A673 (cell line): ENCODE data around the gene CLGN. TPM values are rescaled to one million over a fixed set of nuclear protein-coding genes. Genes with fewer than 3 reads are reported as not detected.
A peak's percentile ranks its signal among the peaks of the same experiment; 100 is the strongest.

Experiments used
- BruUV-seq: library from RNA; stranded (reverse); fragments of 400-500 nt; replicated peaks from 2 replicates; lab custom pipeline; 2021; lab: Mats Ljungman, UMichigan
- CTCF ChIA-PET: fragments of 300-600 bp; sonication (Branson Sonifier 250); formaldehyde crosslinking; loops from one replicate; lab custom pipeline; 2022; ENCODE audit warnings: antibody characterized with exemption; lab: Charles Lee
- POLR2A ChIA-PET: fragments of 300-600 bp; sonication (Branson Sonifier 250); formaldehyde crosslinking; loops from one replicate; lab custom pipeline; 2022; ENCODE audit warnings: antibody characterized with exemption; ENCODE audit not compliant: low non-redundant PET; lab: Charles Lee
- DNase-seq: peaks from one replicate; pipeline ENCODE4 v3.0.0-alpha.2; 2015; ENCODE audit warnings: low spot score
- H3K27ac ChIP-seq: fragments of 200-600 bp; sonication (generic); 2 replicates; pipeline ENCODE4 v1.5.1; 2016; ENCODE audit warnings: mixed run types, low read depth, mild to moderate bottlenecking, mixed read lengths, antibody characterized with exemption, low read length; ENCODE audit not compliant: poor library complexity, severe bottlenecking
- H3K27me3 ChIP-seq: fragments of 200-600 bp; sonication (generic); replicated peaks from 2 replicates; pipeline ENCODE4 v1.6.1; 2017; ENCODE audit warnings: mixed run types, low read depth, mild to moderate bottlenecking, mixed read lengths, antibody characterized with exemption, low read length; ENCODE audit not compliant: insufficient read depth, poor library complexity
- H3K36me3 ChIP-seq: fragments of 200-600 bp; sonication (generic); 2 replicates; pipeline ENCODE4 v1.6.1; 2016; ENCODE audit warnings: mixed run types, mild to moderate bottlenecking, mixed read lengths, antibody characterized with exemption, low read length; ENCODE audit not compliant: insufficient read depth, poor library complexity, severe bottlenecking
- H3K4me1 ChIP-seq: fragments of 200-600 bp; sonication (generic); 2 replicates; pipeline ENCODE4 v1.6.1; 2017; ENCODE audit warnings: mixed run types, mild to moderate bottlenecking, mixed read lengths, antibody characterized with exemption, low read length; ENCODE audit not compliant: insufficient read depth, poor library complexity, severe bottlenecking
- H3K4me3 ChIP-seq: fragments of 200-600 bp; sonication (generic); 2 replicates; pipeline ENCODE4 v1.5.1; 2016; ENCODE audit warnings: low read depth, mixed run types, mild to moderate bottlenecking, mixed read lengths, low read length; ENCODE audit not compliant: poor library complexity, severe bottlenecking
- H3K9me3 ChIP-seq: fragments of 200-600 bp; sonication (generic); 2 replicates; pipeline ENCODE4 v1.6.1; 2016; ENCODE audit warnings: mixed run types, low read depth, mild to moderate bottlenecking, mixed read lengths, antibody characterized with exemption, low read length; ENCODE audit not compliant: poor library complexity, severe bottlenecking
- EZH2 ChIP-seq: fragments of 200-600 bp; sonication (generic); IDR thresholded peaks from 2 replicates; pipeline ENCODE4 v1.6.1; 2017; ENCODE audit warnings: borderline replicate concordance, low read depth, mild to moderate bottlenecking, mixed read lengths, antibody characterized with exemption, low read length; ENCODE audit not compliant: poor library complexity, severe bottlenecking
- intact Hi-C: fragments of 100-400 bp; cut with micrococcal nuclease; formaldehyde crosslinking; loops from one replicate; pipeline ENCODE4 v1.10.0; 2022; ENCODE audit not compliant: unreplicated experiment
- total RNA-seq: library from RNA; stranded (reverse); gene quantifications from 2 replicates; pipeline ENCODE4 v1.2.3, GENCODE V29; 2021
- TF ChIP-seq, protein P1 (sequence below): fragments of 300-800, 200-600 bp; sonication (generic); conservative IDR thresholded peaks from 2 replicates; pipeline ENCODE4 v1.5.1; 2017; ENCODE audit warnings: low read depth, mild to moderate bottlenecking, antibody characterized with exemption, low read length, moderate library complexity, mixed read lengths

The CLGN gene
- total RNA-seq, 1 experiment from 2014 or later: 7.3 TPM

DNA sequence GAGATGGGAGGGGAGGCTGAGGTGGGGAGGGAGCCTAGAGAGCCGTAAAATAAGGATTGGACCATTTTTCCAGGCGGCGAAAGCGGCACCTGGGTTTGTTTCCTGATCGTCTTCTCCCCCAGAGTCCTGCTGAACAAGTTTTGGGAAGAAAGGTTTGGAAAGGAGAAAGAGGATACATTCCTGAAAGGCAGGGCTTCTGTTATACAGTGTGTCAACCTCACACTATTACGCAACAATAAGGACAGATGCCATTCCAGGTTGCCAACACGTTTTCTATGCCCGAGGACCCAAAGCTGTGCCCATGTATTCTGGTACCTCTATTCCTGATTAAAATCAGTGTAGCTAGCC is 53.3 kb downstream of the CLGN start:
- Histone ChIP-seq H3K27me3 (peaks cover 3% of the 10 kb centered on the region), H3K27ac (peak overlapping the region; percentile 82), H3K9me3 (no peaks in the 10 kb centered on the region), H3K4me3 (peak overlapping the region; percentile 95), H3K36me3 (no peaks in the 10 kb centered on the region), H3K4me1 (peaks cover 14% of the 10 kb centered on the region)
- no peak for DNase-seq
- no TSS peak for BruUV-seq
- POLR2A ChIA-PET: no interaction called here
- CTCF ChIA-PET: interaction anchor here (0.8 to 1.9 kb wide), 2 partner anchors 14 to 53 kb away, joined by 3 to 11 read pairs; no protein-coding TSS in a partner anchor
- TF ChIP-seq EZH2: no peak
- TF ChIP-seq, protein P1, sequence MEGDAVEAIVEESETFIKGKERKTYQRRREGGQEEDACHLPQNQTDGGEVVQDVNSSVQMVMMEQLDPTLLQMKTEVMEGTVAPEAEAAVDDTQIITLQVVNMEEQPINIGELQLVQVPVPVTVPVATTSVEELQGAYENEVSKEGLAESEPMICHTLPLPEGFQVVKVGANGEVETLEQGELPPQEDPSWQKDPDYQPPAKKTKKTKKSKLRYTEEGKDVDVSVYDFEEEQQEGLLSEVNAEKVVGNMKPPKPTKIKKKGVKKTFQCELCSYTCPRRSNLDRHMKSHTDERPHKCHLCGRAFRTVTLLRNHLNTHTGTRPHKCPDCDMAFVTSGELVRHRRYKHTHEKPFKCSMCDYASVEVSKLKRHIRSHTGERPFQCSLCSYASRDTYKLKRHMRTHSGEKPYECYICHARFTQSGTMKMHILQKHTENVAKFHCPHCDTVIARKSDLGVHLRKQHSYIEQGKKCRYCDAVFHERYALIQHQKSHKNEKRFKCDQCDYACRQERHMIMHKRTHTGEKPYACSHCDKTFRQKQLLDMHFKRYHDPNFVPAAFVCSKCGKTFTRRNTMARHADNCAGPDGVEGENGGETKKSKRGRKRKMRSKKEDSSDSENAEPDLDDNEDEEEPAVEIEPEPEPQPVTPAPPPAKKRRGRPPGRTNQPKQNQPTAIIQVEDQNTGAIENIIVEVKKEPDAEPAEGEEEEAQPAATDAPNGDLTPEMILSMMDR: no peak
- intact Hi-C loops: no loop called here

GRCh38 chr4:140373328-140374129 is 53.9 kb downstream of the CLGN start, which contains the start of gene SCOC:
Gene SCOC (plus strand): TSS chr4:140373646. CDS start chr4:140379171, 5,525 bp downstream.
- peak within 1 kb of the TSS; percentile 95 for H3K4me3 ChIP-seq
- CTCF ChIA-PET: interaction anchor here (0.8 to 1.9 kb wide), 2 partner anchors 13 to 54 kb away, joined by 3 to 11 read pairs; no protein-coding TSS in a partner anchor
- TF ChIP-seq, protein P1: no peak
- TF ChIP-seq EZH2: no peak
- no peaks in the 10 kb centered on the region for H3K36me3 ChIP-seq
- H3K27me3 ChIP-seq: peaks cover 5% of the 10 kb centered on the region
- no peaks in the 10 kb centered on the region for H3K9me3 ChIP-seq
- BruUV-seq: no TSS peak
- H3K27ac ChIP-seq: peak within 1 kb of the TSS; percentile 82
- POLR2A ChIA-PET: interaction anchor here (0.6 kb wide), 1 partner anchor 8 kb away, joined by 4 read pairs; no protein-coding TSS in a partner anchor
- intact Hi-C loops: no loop called here
- peak; percentile 99 for DNase-seq
- peaks cover 14% of the 10 kb centered on the region for H3K4me1 ChIP-seq

DNA sequence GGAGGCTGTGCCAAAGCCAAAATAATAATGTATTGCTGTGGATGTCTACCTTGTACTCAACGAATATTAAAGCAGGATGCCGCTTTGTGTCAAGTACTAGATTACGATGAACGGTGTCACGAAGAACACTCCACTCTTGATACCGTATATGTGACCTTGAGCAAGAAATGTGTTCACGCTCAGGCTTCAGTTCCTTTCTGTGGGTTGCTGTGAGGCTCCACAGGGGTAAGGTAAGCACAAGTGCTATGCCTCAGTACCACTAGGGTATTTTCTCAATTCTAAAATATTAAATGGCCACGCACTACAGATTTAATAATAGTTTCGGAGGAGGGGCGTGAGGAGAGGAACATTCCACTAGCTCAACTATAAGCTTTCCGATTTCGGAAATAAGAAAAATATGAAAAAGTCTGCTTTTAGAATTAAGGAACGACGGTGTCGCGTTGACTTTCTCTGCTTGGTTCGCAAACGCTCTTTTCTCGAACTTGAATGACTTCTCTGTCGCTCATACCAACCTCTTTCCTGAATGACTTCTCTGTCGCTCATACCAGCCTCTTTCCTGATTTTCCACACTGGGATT is 54.6 kb downstream of the CLGN start:
- ChIA-PET CTCF (interaction anchor here (1.9 kb wide), 1 partner anchor 13 kb away, joined by 11 read pairs; no protein-coding TSS in a partner anchor), POLR2A (interaction anchor here (0.6 kb wide), 1 partner anchor 139 kb away, joined by 5 read pairs; no protein-coding TSS in a partner anchor)
- peak overlapping the region; percentile 82 for H3K27ac ChIP-seq
- DNase-seq: peak; percentile 33
- no TSS peak for BruUV-seq
- H3K4me3 ChIP-seq: peak overlapping the region; percentile 95
- intact Hi-C loops: no loop called here
- no peaks in the 10 kb centered on the region for H3K36me3 ChIP-seq
- H3K27me3 ChIP-seq: peaks cover 9% of the 10 kb centered on the region
- no peaks in the 10 kb centered on the region for H3K9me3 ChIP-seq
- TF ChIP-seq, protein P1: 0 out of 2 replicates have a peak, but pooled peaks have one; percentile 20
- no peak for TF ChIP-seq EZH2
- H3K4me1 ChIP-seq: peaks cover 14% of the 10 kb centered on the region
